IMR-90 (cell line): ENCODE measurements around the gene MFN1. TPM values are rescaled to one million over a fixed set of nuclear protein-coding genes. Genes with fewer than 3 reads are reported as not detected.

Experiments
- ATAC-seq: fragments of 200-7000 bp; cut with Tn5 transposase; 2 replicates; pipeline ENCODE4 v1.9.1; 2020; ENCODE audit warnings: low read depth, mild to moderate bottlenecking, moderate library complexity
- BruUV-seq: library from RNA; stranded (reverse); fragments of 400-500 nt; replicated peaks from 2 replicates; lab custom pipeline; 2021; lab: Mats Ljungman, UMichigan
- CTCF ChIA-PET: fragments of 300-600 bp; formaldehyde crosslinking; extraction: SDS; loops from one replicate; lab custom pipeline; 2021; ENCODE audit warnings: antibody characterized with exemption; lab: Yijun Ruan, JAX
- POLR2A ChIA-PET: fragments of 300-600 bp; sonication (Branson Sonifier 250); formaldehyde crosslinking; loops from one replicate; lab custom pipeline; 2022; ENCODE audit warnings: antibody characterized with exemption; ENCODE audit not compliant: unreplicated experiment; lab: Charles Lee
- DNase-seq: peaks from one replicate; pipeline ENCODE4 v3.0.0; 2013
- H2AFZ ChIP-seq: replicated peaks from 2 replicates; pipeline ENCODE3; 2013; ENCODE audit warnings: low read length, mild to moderate bottlenecking; ENCODE audit not compliant: poor library complexity
- H2AK5ac ChIP-seq: 2 replicates; pipeline ENCODE4 v1.6.1; 2013; ENCODE audit warnings: low read depth, low read length, inconsistent platforms
- H2AK9ac ChIP-seq: replicated peaks from 2 replicates; pipeline ENCODE3; 2013; ENCODE audit warnings: mild to moderate bottlenecking, low read depth, low read length, moderate library complexity; ENCODE audit not compliant: poor library complexity
- H2BK120ac ChIP-seq: 2 replicates; pipeline ENCODE4 v1.6.1; 2013; ENCODE audit warnings: low read depth, low read length, inconsistent platforms
- H2BK15ac ChIP-seq: 3 replicates; pipeline ENCODE4 v1.6.1; 2013; ENCODE audit warnings: low read depth, low read length, inconsistent platforms
- H2BK20ac ChIP-seq: 2 replicates; pipeline ENCODE4 v1.6.1; 2013; ENCODE audit warnings: low read depth, mild to moderate bottlenecking, inconsistent platforms, low read length, moderate library complexity
- H2BK5ac ChIP-seq: 2 replicates; pipeline ENCODE4 v1.6.1; 2013; ENCODE audit warnings: mild to moderate bottlenecking, low read depth, low read length, inconsistent platforms; ENCODE audit not compliant: poor library complexity, severe bottlenecking
- H3K14ac ChIP-seq: replicated peaks from 2 replicates; pipeline ENCODE4 v1.6.1; 2013; ENCODE audit warnings: low read depth, low read length, inconsistent platforms
- H3K18ac ChIP-seq: 2 replicates; pipeline ENCODE4 v1.6.1; 2013; ENCODE audit warnings: low read depth, low read length, control low read depth
- H3K23ac ChIP-seq: 2 replicates; pipeline ENCODE4 v1.6.1; 2013; ENCODE audit warnings: low read depth, low read length, inconsistent platforms
- H3K27ac ChIP-seq: 2 replicates; pipeline ENCODE4 v1.5.1; 2013; ENCODE audit warnings: mild to moderate bottlenecking, control low read depth, low read length; ENCODE audit not compliant: insufficient read depth
- H3K27me3 ChIP-seq: 2 replicates; pipeline ENCODE4 v1.6.1; 2013; ENCODE audit warnings: low read length; ENCODE audit not compliant: control insufficient read depth, insufficient read depth
- H3K36me3 ChIP-seq: 2 replicates; pipeline ENCODE4 v1.6.1; 2013; ENCODE audit warnings: low read length, mixed read lengths; ENCODE audit not compliant: control insufficient read depth, insufficient read depth
- H3K4ac ChIP-seq: 2 replicates; pipeline ENCODE4 v1.6.1; 2013; ENCODE audit warnings: low read depth, low read length, inconsistent platforms
- H3K4me1 ChIP-seq: 2 replicates; pipeline ENCODE4 v1.6.1; 2013; ENCODE audit warnings: low read length, mixed read lengths; ENCODE audit not compliant: control insufficient read depth, insufficient read depth
- H3K4me2 ChIP-seq: 2 replicates; pipeline ENCODE4 v1.6.1; 2013; ENCODE audit warnings: low read depth, mild to moderate bottlenecking, control low read depth, low read length, moderate library complexity
- H3K4me3 ChIP-seq: 2 replicates; pipeline ENCODE4 v1.5.1; 2013; ENCODE audit warnings: low read depth, mild to moderate bottlenecking, control low read depth, low read length, moderate library complexity; ENCODE audit not compliant: insufficient read depth
- H3K56ac ChIP-seq: 2 replicates; pipeline ENCODE4 v1.6.1; 2013; ENCODE audit warnings: low read length, inconsistent platforms; ENCODE audit not compliant: insufficient read depth; ENCODE audit errors: extremely low read depth
- H3K79me1 ChIP-seq, 2 experiments: 2 replicates each; pipeline ENCODE4 v1.6.1; 2013; ENCODE audit warnings: low read length in 2 of 2, inconsistent platforms in 1 of 2, low read depth in 1 of 2
- H3K9ac ChIP-seq: 2 replicates; pipeline ENCODE4 v1.6.1; 2013; ENCODE audit warnings: low read depth, low read length, control low read depth
- H3K9me1 ChIP-seq: 2 replicates; pipeline ENCODE4 v1.6.1; 2013; ENCODE audit warnings: low read length, inconsistent platforms; ENCODE audit not compliant: insufficient read depth
- H3K9me3 ChIP-seq: 2 replicates; pipeline ENCODE4 v1.6.1; 2013; ENCODE audit warnings: low read length; ENCODE audit not compliant: control insufficient read depth, insufficient read depth
- H4K20me1 ChIP-seq: 2 replicates; pipeline ENCODE4 v1.6.1; 2013; ENCODE audit warnings: low read length, inconsistent platforms; ENCODE audit not compliant: insufficient read depth
- H4K5ac ChIP-seq: 2 replicates; pipeline ENCODE4 v1.6.1; 2013; ENCODE audit warnings: mild to moderate bottlenecking, low read depth, low read length, control low read depth
- H4K8ac ChIP-seq, 2 experiments: 2 replicates each; pipeline ENCODE4 v1.6.1; 2013; ENCODE audit warnings: low read depth in 2 of 2, low read length in 2 of 2, control low read depth in 1 of 2, inconsistent platforms in 1 of 2
- H4K91ac ChIP-seq: 2 replicates; pipeline ENCODE4 v1.6.1; 2013; ENCODE audit warnings: low read depth, low read length, inconsistent platforms; ENCODE audit not compliant: insufficient read depth
- BHLHE40 ChIP-seq: fragments of 150-350 bp; IDR thresholded peaks from 2 replicates; pipeline ENCODE4 v1.6.1; 2016; ENCODE audit warnings: mild to moderate bottlenecking, low read depth, low read length
- CEBPB ChIP-seq: IDR thresholded peaks from 2 replicates; pipeline ENCODE4 v1.6.1; 2012; ENCODE audit warnings: low read depth, low read length, improper control_type of control experiment
- CHD1 ChIP-seq: IDR thresholded peaks from 2 replicates; pipeline ENCODE4 v1.6.1; 2012; ENCODE audit warnings: low read depth, low read length, improper control_type of control experiment
- FOS ChIP-seq: fragments of 150-350 bp; IDR thresholded peaks from 2 replicates; pipeline ENCODE4 v1.6.1; 2016; ENCODE audit warnings: low read depth, low read length
- MAFK ChIP-seq: IDR thresholded peaks from 2 replicates; pipeline ENCODE4 v1.6.1; 2012; ENCODE audit warnings: low read depth, low read length, improper control_type of control experiment
- MAZ ChIP-seq: IDR thresholded peaks from 2 replicates; pipeline ENCODE4 v1.6.1; 2012; ENCODE audit warnings: low read depth, mild to moderate bottlenecking, low read length, improper control_type of control experiment, moderate library complexity, borderline replicate concordance
- MXI1 ChIP-seq: IDR thresholded peaks from 2 replicates; pipeline ENCODE4 v1.6.1; 2012; ENCODE audit warnings: low read depth, mild to moderate bottlenecking, low read length, moderate library complexity, borderline replicate concordance
- NFE2L2 ChIP-seq: fragments of 150-350 bp; IDR thresholded peaks from 2 replicates; pipeline ENCODE4 v1.6.1; 2016; ENCODE audit warnings: low read depth, mild to moderate bottlenecking, low read length
- POLR2A ChIP-seq: IDR thresholded peaks from 2 replicates; pipeline ENCODE4 v1.6.1; 2012; ENCODE audit warnings: mild to moderate bottlenecking, low read depth, low read length
- RAD21 ChIP-seq: IDR thresholded peaks from 2 replicates; pipeline ENCODE4 v1.6.1; 2012; ENCODE audit warnings: low read length, improper control_type of control experiment
- RCOR1 ChIP-seq: IDR thresholded peaks from 2 replicates; pipeline ENCODE4 v1.6.1; 2012; ENCODE audit warnings: mild to moderate bottlenecking, low read length, improper control_type of control experiment; ENCODE audit not compliant: insufficient replicate concordance
- RFX5 ChIP-seq: IDR thresholded peaks from 2 replicates; pipeline ENCODE4 v1.8.0; 2012; ENCODE audit warnings: low read depth, mild to moderate bottlenecking, low read length, moderate library complexity
- SMC3 ChIP-seq: fragments of 150-350 bp; IDR thresholded peaks from 2 replicates; pipeline ENCODE4 v1.6.1; 2016; ENCODE audit warnings: low read depth, mild to moderate bottlenecking, antibody characterized with exemption, low read length, moderate library complexity
- WGBS, 2 experiments: methylation state at CpG; one replicate each; pipeline versions ENCODE4 v1.1.5 to v1.1.7; 2013; ENCODE audit warnings: missing lambda C conversion rate in 2 of 2; ENCODE audit not compliant: insufficient read length in 1 of 2; ENCODE audit errors: extremely low coverage in 2 of 2; 5-methylcytosine and 5-hydroxymethylcytosine counted together
- dilution Hi-C: fragments of 300-500 bp; cut with HindIII; formaldehyde crosslinking; loops from one replicate; pipeline ENCODE4 v1.14.3; 2018; ENCODE audit warnings: low sequenced_read_pairs; ENCODE audit not compliant: unreplicated experiment
- in situ Hi-C: fragments of 300-500 bp; cut with MboI; formaldehyde crosslinking; loops from 3 replicates; pipeline ENCODE4 v1.14.3; 2019; ENCODE audit warnings: low sequenced_read_pairs, inconsistent platforms, mixed read lengths
- intact Hi-C: fragments of 100-400 bp; cut with micrococcal nuclease; formaldehyde crosslinking; loops from 2 replicates; pipeline ENCODE4 v1.10.0; 2022
- polyA plus RNA-seq, 3 experiments: library from polyadenylated mRNA; depleted of rRNA; stranded (reverse); fragments of >200 nt; gene quantifications; 2 replicates each; pipeline ENCODE4 v1.2.3, GENCODE V29; 2012; ENCODE audit warnings: low replicate concordance in 1 of 3
- total RNA-seq: library from RNA; depleted of rRNA; stranded (reverse); fragments of >200 nt; gene quantifications from 2 replicates; pipeline ENCODE4 v1.2.3, GENCODE V29; 2012
- TF ChIP-seq, protein P1 (sequence below): conservative IDR thresholded peaks from 2 replicates; pipeline ENCODE4 v1.5.1; 2012; ENCODE audit warnings: mild to moderate bottlenecking, low read depth, low read length, improper control_type of control experiment
- TF ChIP-seq, protein P2 (sequence below): fragments of 150-350 bp; IDR thresholded peaks from 2 replicates; pipeline ENCODE4 v1.6.1; 2016; ENCODE audit warnings: low read depth, mild to moderate bottlenecking, low read length, moderate library complexity, borderline replicate concordance
- TF ChIP-seq, protein P3 (sequence below): fragments of 150-350 bp; IDR thresholded peaks from 2 replicates; pipeline ENCODE4 v1.6.1; 2017; ENCODE audit warnings: mild to moderate bottlenecking, antibody characterized with exemption, low read length, low read depth

Gene MFN1
- total and polyA plus RNA-seq, 2 of the 4 experiments (the other 2 are of a cell fraction): 23.6 to 40.3 TPM

DNA sequence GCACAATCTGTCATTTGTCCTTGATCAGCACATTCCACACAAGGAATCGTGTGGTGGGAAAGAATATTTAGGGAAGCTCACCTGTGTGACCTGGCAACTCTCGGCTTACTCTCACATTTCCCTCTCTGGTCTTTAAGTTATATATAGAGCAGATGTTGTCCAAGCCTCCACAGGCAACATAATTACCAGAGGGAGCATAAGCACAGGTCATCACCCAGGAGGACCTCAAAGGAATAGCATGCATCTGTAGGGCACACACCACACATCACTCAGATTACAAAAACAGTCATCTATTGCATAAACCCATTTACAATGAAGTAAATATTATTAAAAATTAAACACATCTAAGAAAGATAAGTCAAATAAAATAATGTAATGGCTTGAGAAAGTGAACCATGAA is 67.3 kb downstream of the MFN1 start:
- Histone ChIP-seq H3K4me1 (no peaks in the 10 kb centered on the region; the same call in 1 of the 2 replicates), H3K9me1 (no peaks in the 10 kb centered on the region), H3K27ac (no peak overlapping the region), H3K4me2 (no peak overlapping the region), H2AK5ac (no peak overlapping the region), H4K20me1 (no peaks in the 10 kb centered on the region), H3K36me3 (peaks cover 24% of the 10 kb centered on the region), H3K14ac (no peak overlapping the region), H2BK5ac (no peak overlapping the region), H3K18ac (no peak overlapping the region), H3K9ac (no peak overlapping the region), H2AFZ (no peak overlapping the region), H4K8ac (no peak overlapping the region), H4K5ac (no peak overlapping the region), H2BK15ac (no peak overlapping the region), H3K9me3 (no peaks in the 10 kb centered on the region), H3K4me3 (no peak overlapping the region), H3K4ac (no peak overlapping the region), H2BK120ac (no peak overlapping the region), H4K91ac (no peak overlapping the region), H3K23ac (no peak overlapping the region), H3K27me3 (no peaks in the 10 kb centered on the region), H2AK9ac (no peak overlapping the region), H3K79me1 (peaks cover 18 to 19% of the 10 kb centered on the region in 2 experiments), H2BK20ac (no peak overlapping the region), H3K56ac (no peak overlapping the region)
- DNase-seq (no peak), ATAC-seq (no peak)
- TF ChIP-seq CHD1 (no peak), FOS (no peak), MAFK (no peak), BHLHE40 (no peak), SMC3 (no peak), CEBPB (no peak), MAZ (no peak), MXI1 (no peak), RCOR1 (no peak), RAD21 (no peak), POLR2A (no peak), RFX5 (no peak), NFE2L2 (no peak)
- TF ChIP-seq, protein P1, sequence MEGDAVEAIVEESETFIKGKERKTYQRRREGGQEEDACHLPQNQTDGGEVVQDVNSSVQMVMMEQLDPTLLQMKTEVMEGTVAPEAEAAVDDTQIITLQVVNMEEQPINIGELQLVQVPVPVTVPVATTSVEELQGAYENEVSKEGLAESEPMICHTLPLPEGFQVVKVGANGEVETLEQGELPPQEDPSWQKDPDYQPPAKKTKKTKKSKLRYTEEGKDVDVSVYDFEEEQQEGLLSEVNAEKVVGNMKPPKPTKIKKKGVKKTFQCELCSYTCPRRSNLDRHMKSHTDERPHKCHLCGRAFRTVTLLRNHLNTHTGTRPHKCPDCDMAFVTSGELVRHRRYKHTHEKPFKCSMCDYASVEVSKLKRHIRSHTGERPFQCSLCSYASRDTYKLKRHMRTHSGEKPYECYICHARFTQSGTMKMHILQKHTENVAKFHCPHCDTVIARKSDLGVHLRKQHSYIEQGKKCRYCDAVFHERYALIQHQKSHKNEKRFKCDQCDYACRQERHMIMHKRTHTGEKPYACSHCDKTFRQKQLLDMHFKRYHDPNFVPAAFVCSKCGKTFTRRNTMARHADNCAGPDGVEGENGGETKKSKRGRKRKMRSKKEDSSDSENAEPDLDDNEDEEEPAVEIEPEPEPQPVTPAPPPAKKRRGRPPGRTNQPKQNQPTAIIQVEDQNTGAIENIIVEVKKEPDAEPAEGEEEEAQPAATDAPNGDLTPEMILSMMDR: no peak
- TF ChIP-seq, protein P2, sequence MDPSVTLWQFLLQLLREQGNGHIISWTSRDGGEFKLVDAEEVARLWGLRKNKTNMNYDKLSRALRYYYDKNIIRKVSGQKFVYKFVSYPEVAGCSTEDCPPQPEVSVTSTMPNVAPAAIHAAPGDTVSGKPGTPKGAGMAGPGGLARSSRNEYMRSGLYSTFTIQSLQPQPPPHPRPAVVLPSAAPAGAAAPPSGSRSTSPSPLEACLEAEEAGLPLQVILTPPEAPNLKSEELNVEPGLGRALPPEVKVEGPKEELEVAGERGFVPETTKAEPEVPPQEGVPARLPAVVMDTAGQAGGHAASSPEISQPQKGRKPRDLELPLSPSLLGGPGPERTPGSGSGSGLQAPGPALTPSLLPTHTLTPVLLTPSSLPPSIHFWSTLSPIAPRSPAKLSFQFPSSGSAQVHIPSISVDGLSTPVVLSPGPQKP: no peak
- TF ChIP-seq, protein P3, sequence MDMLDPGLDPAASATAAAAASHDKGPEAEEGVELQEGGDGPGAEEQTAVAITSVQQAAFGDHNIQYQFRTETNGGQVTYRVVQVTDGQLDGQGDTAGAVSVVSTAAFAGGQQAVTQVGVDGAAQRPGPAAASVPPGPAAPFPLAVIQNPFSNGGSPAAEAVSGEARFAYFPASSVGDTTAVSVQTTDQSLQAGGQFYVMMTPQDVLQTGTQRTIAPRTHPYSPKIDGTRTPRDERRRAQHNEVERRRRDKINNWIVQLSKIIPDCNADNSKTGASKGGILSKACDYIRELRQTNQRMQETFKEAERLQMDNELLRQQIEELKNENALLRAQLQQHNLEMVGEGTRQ: no peak
- POLR2A ChIA-PET: no interaction called here
- dilution Hi-C loops: no loop called here
- in situ Hi-C loops: no loop called here
- intact Hi-C loops: no loop called here
- CTCF ChIA-PET: no interaction called here
- no TSS peak for BruUV-seq
- WGBS, 2 experiments: no CpG with 5 or more reads among the region's 2 CpGs
